Activated CD4-positive, alpha-beta T cell treated with anti-CD3 and anti-CD28 coated beads, Interleukin-2, Interleukin-6, amounts not matched to agents 100 ng/mL and 50 ng/mL, durations not matched to agents 16 hours and 8 hours (primary cell): ENCODE data around the gene MGAM2.
"Not testable (repeated sequence)": the region's sequence is repeated elsewhere in the genome, so short reads cannot be mapped to it uniquely, and the experiment has no call there.

Experiments
- DNase-seq: peaks from one replicate; pipeline ENCODE4 v3.0.0-alpha.2; 2020

MGAM2 gene

GRCh38 chr7:142111499-142111898 is at the start of gene MGAM2:
TSS of gene MGAM2 (plus strand) at chr7:142111718. CDS start at chr7:142116874, 5,156 bp downstream.
- DNase-seq, result no peak

GRCh38 chr7:142063551-142064442 is 47.7 kb upstream of the MGAM2 start:
- no peak for DNase-seq

GRCh38 chr7:142066536-142066935 is 45.0 kb upstream of the MGAM2 start:
- DNase-seq, result no peak

GRCh38 chr7:142077762-142078161 is 33.8 kb upstream of the MGAM2 start:
- no peak for DNase-seq

GRCh38 chr7:142083605-142084004 is 27.9 kb upstream of the MGAM2 start:
- no peak for DNase-seq

GRCh38 chr7:142085428-142085827 is 26.1 kb upstream of the MGAM2 start:
- no peak for DNase-seq

GRCh38 chr7:142088022-142088714 is 23.4 kb upstream of the MGAM2 start:
- DNase-seq, result no peak

- DNase-seq, result no peak
Measured at GRCh38 chr7:142089035-142089434, 22.5 kb upstream of the MGAM2 start.

- no peak for DNase-seq
Measured at GRCh38 chr7:142091961-142092360, 19.6 kb upstream of the MGAM2 start.

- DNase-seq, result no peak
Measured at GRCh38 chr7:142094861-142095260, 16.7 kb upstream of the MGAM2 start.

- no peak for DNase-seq
Measured at GRCh38 chr7:142097571-142097970, 13.9 kb upstream of the MGAM2 start.

- no peak for DNase-seq
Measured at GRCh38 chr7:142098004-142098403, 13.5 kb upstream of the MGAM2 start.

- DNase-seq, result not testable (repeated sequence)
Measured at GRCh38 chr7:142099347-142099746, 12.2 kb upstream of the MGAM2 start.

GRCh38 chr7:142100634-142101033 is 10.9 kb upstream of the MGAM2 start:
- DNase-seq, result no peak

- DNase-seq, result not testable (repeated sequence)
Measured at GRCh38 chr7:142101794-142102193, 9.7 kb upstream of the MGAM2 start.

GRCh38 chr7:142104550-142105527 is 6.7 kb upstream of the MGAM2 start:
- DNase-seq, result no peak

GRCh38 chr7:142108728-142109505 is 2.6 kb upstream of the MGAM2 start:
- DNase-seq, result no peak

GRCh38 chr7:142110098-142110497 is 1.4 kb upstream of the MGAM2 start:
- no peak for DNase-seq

GRCh38 chr7:142110638-142111037 is 880 bp upstream of the MGAM2 start:
- DNase-seq, result no peak

GRCh38 chr7:142112086-142112485 is 568 bp downstream of the MGAM2 start:
- no peak for DNase-seq

GRCh38 chr7:142114207-142114606 is 2.7 kb downstream of the MGAM2 start:
- no peak for DNase-seq

GRCh38 chr7:142120524-142120923 is 9.0 kb downstream of the MGAM2 start:
- no peak for DNase-seq
